ENCODE data around the gene ATP6AP2.
"Not testable (repeated sequence)": the region's sequence is repeated elsewhere in the genome, so short reads cannot be mapped to it uniquely, and the experiment has no call there.

The ATP6AP2 gene

GRCh38 chrX:40570346-40571093 lies 10.2 kb upstream of the ATP6AP2 start:
- peak overlapping the region; percentile 10; the same call in 1 of the 2 replicates for H3K4me3 ChIP-seq (replicated peaks; ENCODE audit: low read depth, low read length)

GRCh38 chrX:40571164-40571563 lies 9.6 kb upstream of the ATP6AP2 start:
- peak overlapping the region; percentile 10; the same call in 1 of the 2 replicates for H3K4me3 ChIP-seq (replicated peaks; ENCODE audit: low read depth, low read length)
- DNase-seq (ENCODE audit: extremely low read depth, insufficient read length); H3K36me3 ChIP-seq (ENCODE audit: control insufficient read depth, insufficient read depth, low read length); H3K27me3 ChIP-seq (replicated peaks; ENCODE audit: control insufficient read depth, insufficient read depth, low read length): not testable (repeated sequence)

More at GRCh38 chrX:40570346-40571093, 10.2 kb upstream of the ATP6AP2 start:
- TF ChIP-seq CTCF (IDR thresholded peaks at IDR 0.05; ENCODE audit: insufficient read depth, low read length, poor library complexity, severe bottlenecking) = no peak
- DNase-seq (ENCODE audit: extremely low read depth, insufficient read length) = peak; percentile 19
- H3K36me3 ChIP-seq (ENCODE audit: control insufficient read depth, insufficient read depth, low read length) = no peaks in the 10 kb centered on the region
- H3K27me3 ChIP-seq (replicated peaks; ENCODE audit: control insufficient read depth, insufficient read depth, low read length) = no peaks in the 10 kb centered on the region

- no peak for DNase-seq (ENCODE audit: extremely low read depth, insufficient read length)
- Histone ChIP-seq H3K4me3 (replicated peaks; ENCODE audit: low read depth, low read length) (no peak overlapping the region), H3K27me3 (replicated peaks; ENCODE audit: control insufficient read depth, insufficient read depth, low read length) (no peaks in the 10 kb centered on the region), H3K36me3 (ENCODE audit: control insufficient read depth, insufficient read depth, low read length) (no peaks in the 10 kb centered on the region)
- no peak for TF ChIP-seq CTCF (IDR thresholded peaks at IDR 0.05; ENCODE audit: insufficient read depth, low read length, poor library complexity, severe bottlenecking)
Measured at GRCh38 chrX:40571600-40571999, 9.2 kb upstream of the ATP6AP2 start.

GRCh38 chrX:40573763-40574162 lies 7.0 kb upstream of the ATP6AP2 start:
- no peak overlapping the region for H3K4me3 ChIP-seq (replicated peaks; ENCODE audit: low read depth, low read length)
- H3K27me3 ChIP-seq (replicated peaks; ENCODE audit: control insufficient read depth, insufficient read depth, low read length) = no peaks in the 10 kb centered on the region
- peak; percentile 14 for DNase-seq (ENCODE audit: extremely low read depth, insufficient read length)
- TF ChIP-seq CTCF (IDR thresholded peaks at IDR 0.05; ENCODE audit: insufficient read depth, low read length, poor library complexity, severe bottlenecking) = peak; percentile 95
- H3K36me3 ChIP-seq (ENCODE audit: control insufficient read depth, insufficient read depth, low read length) = no peaks in the 10 kb centered on the region

- DNase-seq (ENCODE audit: extremely low read depth, insufficient read length); H3K36me3 ChIP-seq (ENCODE audit: control insufficient read depth, insufficient read depth, low read length); H3K4me3 ChIP-seq (replicated peaks; ENCODE audit: low read depth, low read length); H3K27me3 ChIP-seq (replicated peaks; ENCODE audit: control insufficient read depth, insufficient read depth, low read length): not testable (repeated sequence)
Measured at GRCh38 chrX:40575411-40575810, 5.4 kb upstream of the ATP6AP2 start.

- H3K27me3 ChIP-seq (replicated peaks; ENCODE audit: control insufficient read depth, insufficient read depth, low read length) = no peaks in the 10 kb centered on the region
- H3K36me3 ChIP-seq (ENCODE audit: control insufficient read depth, insufficient read depth, low read length) = no peaks in the 10 kb centered on the region
- TF ChIP-seq CTCF (IDR thresholded peaks at IDR 0.05; ENCODE audit: insufficient read depth, low read length, poor library complexity, severe bottlenecking) = no peak
- no peak for DNase-seq (ENCODE audit: extremely low read depth, insufficient read length)
- H3K4me3 ChIP-seq (replicated peaks; ENCODE audit: low read depth, low read length) = no peak overlapping the region
Measured at GRCh38 chrX:40576291-40576690, 4.5 kb upstream of the ATP6AP2 start.
